Inflammatory macrophage treated with lipopolysaccharide for 1 hour (primary cell): ENCODE results near the gene EIF1AD.
"Not testable (repeated sequence)": the region's sequence is repeated elsewhere in the genome, so short reads cannot be mapped to it uniquely, and the experiment has no call there.

Source experiments
- DNase-seq, 2 donors: peaks; one replicate each; pipeline ENCODE4 v3.0.0-alpha.2; 2020 to 2022

The EIF1AD gene

DNA sequence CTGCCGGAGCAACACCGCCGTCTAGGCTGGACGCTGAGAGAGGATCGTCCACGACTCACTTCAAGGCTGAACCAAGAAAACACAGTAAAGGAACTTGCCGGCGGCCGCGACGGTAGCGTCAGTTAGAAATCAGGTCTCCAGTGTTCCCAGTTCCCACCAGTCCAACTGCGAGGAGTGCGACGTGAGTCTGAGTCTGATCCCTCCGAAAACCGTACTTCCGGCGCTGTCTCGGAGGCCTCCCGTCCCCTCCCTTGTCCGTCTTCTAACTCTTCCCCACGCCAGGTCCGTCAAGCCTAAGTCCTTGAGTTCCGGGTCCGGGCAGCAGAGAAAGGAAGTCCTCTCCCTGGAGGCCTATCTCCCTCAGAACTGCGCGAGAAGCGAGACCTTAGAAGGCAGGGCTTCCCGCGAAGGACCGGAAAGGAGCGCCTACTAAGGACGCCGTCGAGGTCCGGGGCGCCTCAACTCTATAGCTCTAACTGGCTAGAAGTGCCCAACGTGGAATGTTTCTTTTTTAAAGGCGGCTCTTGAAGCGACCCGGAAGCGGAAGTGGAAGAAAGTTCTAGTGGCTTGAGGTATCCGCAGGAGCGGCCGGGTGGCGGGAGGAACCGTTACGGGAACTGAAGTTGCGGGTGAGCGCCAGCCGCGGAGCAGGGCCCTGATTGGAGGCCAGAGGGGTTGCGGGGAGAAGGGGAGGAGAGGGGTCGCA lies at the start of gene EIF1AD, which contains the start of gene BANF1:
EIF1AD (minus strand) TSS at position 216 of the 706 bp plus-strand sequence. CDS start 1,768 bp downstream, outside the sequence.
BANF1 (plus strand) TSS at position 562 of the 706 bp plus-strand sequence. CDS start 748 bp downstream, outside the sequence.
- DNase-seq, result peak; percentile 93 to 97

DNA sequence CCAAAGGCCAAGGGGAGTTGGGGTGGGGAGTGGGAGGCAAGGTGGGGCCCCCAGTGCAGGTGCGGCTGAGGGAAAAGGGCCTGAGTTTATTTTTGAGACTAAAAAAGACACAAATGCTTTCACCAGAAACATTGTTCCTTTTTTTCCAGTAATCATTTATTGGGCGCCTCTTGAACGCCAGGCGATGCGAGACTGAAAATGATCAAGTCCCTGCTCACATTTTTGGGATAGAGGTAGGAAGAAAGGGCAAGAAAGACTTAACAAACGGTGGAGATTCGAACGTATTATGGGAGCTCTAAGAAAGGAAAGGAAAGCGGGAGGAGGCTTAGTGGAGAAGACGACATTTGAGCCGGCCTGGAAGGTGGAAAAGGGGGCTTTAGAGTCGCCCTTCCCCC lies 49.4 kb upstream of the EIF1AD start:
- no peak for DNase-seq

DNA sequence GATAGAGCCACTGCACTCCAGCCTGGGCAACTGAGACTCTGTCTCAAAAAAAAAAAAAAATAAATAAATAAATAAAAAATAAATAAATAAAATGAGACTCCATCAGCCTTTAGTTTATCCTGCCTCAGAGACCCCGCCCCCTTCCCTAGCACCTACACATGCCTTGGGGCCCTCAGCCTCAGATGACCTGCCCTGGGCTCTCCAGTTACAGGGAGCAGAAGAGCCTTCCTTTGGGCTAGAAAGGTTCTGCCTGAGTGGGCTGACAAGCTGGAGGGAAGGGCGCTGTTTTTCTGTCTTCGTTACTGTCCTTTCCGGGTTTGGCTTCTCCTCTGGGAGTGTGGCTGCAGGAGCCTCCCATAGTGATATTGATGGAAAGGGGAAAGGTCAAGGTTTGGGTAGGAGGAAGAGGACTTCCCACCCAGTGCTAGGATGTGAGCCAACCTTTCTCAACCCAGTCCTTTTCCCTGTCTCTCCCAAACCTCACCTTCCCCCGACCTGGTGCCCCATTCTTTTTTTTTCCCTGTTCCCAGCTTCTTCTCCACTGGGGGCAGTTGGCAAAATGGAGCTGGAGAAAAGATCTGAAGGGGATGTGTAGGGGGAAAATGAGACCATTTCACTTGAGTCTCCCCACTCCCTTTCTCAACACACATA lies 48.7 kb upstream of the EIF1AD start:
- DNase-seq, result no peak

DNA sequence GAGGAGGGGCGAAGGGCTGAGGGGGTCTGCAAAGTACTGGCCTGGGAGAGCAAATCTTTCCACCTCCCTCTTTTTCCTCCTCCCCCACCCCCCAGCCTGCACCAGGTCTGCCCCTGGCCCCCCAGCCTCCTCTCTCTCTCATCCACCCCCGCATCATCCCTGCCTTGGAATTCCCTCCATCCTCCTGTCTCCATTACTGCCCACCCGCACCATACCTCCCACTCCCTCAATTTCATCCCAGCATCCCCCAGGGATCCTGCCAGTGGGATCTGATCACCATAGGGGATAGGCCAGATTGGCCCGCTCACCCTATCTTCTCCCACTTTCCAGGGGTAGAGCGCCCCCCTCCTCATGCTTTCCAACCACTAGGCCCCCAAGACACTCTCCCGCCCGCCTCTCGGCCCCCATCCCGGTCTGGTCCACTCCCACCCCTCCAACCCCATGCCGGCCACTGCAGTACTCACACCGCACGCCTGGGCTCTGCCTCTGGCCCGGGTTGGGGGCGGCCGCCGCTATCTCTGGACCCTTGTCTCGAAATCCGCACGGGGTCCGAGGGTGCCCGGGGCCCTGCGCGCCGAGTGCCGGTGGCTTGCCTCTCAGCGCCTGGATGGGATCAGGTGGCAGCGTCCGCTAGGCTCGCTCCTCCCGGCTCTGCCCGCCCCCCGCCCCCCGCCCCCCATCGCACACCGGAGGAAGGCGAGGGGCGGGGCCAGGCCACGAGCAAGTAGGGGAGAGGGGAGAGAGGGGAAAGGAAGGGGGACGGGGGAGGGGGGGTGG lies 46.8 kb upstream of the EIF1AD start, which contains the start of gene GAL3ST3:
GAL3ST3 (minus strand) TSS at position 615 of the 777 bp plus-strand sequence. CDS start 3,746 bp downstream, outside the sequence.
- DNase-seq, result no peak

DNA sequence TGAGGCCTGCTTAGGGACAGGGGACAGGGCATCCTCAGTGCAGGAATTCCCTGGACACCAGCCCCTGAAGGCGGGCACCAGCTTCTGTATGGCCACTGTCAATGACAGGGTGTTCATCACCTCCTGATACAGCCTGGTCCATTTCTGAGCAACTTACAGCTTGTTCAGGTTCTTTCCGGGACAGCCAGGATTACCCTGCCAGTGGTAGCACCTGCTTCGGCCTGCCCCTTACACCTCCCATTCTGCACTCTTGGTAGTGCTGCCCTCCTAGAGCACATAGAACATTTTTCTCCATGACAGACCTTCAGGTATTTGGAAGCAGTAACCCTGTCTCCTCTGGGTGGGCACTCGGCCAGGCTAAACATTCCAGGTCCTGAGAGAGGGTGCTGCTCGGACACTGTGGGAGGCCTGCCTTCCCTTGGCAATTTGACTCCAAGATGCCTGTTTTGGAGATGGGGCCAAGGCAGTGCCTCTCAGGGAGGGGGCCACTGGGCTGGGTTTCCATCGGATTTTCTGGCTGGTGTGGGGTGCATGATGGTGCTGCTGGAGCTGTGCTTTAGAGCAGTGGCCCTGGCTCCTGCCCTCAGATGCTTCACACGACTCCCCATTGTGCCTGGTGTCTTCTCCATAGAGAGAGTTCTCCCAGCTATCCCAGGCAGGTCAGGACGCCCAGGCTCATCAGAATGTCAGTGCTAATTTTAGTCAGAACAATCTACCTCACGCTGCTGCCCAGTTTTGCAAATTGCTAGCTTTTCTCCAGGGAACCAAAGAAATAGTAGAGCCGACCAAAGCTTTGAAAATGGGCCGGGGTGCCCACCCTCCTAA lies 45.8 kb upstream of the EIF1AD start:
- no peak for DNase-seq

- no peak for DNase-seq
Observed at GRCh38 chr11:66046901-66047300, 44.9 kb upstream of the EIF1AD start.

DNA sequence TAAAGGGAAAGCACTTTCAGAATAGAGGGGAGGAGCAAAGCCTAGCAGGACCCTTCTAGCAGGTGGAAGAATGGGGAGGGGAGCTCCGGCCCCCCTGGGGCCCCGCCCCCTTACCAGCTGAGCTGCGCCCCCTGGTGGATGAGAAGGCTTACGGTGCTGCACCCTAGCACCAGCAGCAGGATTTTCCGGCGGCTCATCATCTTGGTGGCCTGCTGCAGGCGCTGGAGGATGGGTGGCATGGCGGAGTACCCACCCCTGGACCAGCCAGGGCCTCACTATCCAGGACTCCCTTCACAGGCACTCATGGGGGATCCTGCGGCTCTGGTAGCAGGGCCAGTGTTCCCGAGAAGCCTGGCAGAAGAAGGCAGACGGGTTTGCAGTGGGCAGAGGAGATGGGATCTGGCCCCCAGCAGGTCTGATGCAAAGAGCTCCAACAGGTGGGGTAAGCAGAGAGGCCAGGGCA lies 43.3 kb upstream of the EIF1AD start:
- peak; percentile 54 to 84 for DNase-seq

DNA sequence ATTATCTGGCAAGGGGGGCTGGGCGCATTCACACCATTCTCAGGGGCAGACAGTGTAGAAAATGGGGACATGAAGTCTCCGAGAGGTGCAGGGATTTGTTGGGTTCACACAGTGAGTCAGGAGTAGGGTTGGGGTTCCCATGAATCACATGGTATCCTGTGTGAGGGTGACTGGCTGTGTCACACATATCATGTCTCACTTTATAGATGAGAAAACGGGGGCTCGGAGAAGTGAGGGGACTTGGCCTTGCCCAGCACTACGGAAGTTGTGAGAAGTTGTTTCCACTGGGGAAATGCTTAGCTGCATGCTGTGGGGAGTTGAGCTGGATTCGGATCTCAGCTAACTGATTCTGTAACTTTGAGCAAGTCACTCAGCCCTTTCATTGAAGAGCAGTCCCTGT lies 42.8 kb upstream of the EIF1AD start:
- peak in 1 of 2 donors; percentile 17 for DNase-seq

- no peak for DNase-seq
Observed at GRCh38 chr11:66042996-66043906, 41.3 kb upstream of the EIF1AD start.

- DNase-seq, result no peak
Observed at GRCh38 chr11:66042227-66042995, 40.5 kb upstream of the EIF1AD start.

- DNase-seq, result no peak
Observed at GRCh38 chr11:66039765-66040164, 37.8 kb upstream of the EIF1AD start.

GRCh38 chr11:66037327-66037726 lies 35.4 kb upstream of the EIF1AD start:
- no peak for DNase-seq

DNA sequence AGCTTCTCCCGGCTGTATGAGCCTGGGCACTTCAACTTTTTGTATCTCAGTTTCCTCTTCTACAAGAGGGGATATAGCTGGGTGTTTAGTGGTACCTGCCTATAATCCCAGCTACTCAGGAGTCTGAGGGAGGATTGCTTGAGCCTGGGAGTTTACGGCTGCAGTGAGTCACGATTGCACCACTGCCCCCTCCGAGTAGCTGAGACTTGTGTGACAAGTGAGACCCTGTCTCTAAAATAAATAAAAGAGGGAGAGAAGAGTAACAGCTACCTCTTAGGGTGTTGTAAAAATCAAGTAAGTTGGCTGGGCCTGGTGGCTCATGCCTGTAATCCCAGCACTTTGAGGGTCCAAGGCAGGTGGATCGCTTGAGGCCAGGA lies 34.4 kb upstream of the EIF1AD start:
- DNase-seq, result no peak

DNA sequence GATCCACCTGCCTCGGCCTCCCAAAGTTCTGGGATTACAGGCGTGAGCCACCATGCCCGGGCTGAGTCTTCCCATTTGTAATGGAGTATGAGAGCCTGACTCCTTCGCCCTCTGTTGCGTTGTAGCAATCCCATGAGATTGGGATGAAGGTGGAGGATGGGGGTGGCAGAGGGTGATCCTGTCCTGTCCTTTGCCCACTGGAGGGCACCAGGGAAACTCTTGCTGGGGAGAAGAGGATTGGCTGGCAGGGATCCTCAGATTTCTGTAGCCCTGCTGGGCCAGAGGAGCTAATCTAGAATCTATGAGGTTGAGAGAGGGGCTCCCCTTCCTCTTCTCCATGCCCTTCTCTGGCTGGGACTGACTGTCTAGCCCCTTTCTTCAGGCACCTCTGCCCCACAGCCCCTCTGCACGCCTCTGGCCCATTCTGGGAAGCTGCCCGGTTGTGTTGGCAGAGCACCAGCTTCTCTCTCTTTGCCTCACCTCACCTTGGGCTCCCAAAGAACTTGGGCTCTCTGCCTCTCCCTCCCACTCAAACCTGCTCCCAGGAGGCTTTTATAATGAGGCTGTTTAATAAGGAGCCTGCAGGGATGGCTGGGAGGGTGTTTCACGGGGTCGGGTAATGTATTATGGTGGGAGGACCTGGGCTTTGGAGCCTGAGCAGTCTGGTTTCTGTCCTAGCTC lies 33.8 kb upstream of the EIF1AD start:
- DNase-seq, result no peak

DNA sequence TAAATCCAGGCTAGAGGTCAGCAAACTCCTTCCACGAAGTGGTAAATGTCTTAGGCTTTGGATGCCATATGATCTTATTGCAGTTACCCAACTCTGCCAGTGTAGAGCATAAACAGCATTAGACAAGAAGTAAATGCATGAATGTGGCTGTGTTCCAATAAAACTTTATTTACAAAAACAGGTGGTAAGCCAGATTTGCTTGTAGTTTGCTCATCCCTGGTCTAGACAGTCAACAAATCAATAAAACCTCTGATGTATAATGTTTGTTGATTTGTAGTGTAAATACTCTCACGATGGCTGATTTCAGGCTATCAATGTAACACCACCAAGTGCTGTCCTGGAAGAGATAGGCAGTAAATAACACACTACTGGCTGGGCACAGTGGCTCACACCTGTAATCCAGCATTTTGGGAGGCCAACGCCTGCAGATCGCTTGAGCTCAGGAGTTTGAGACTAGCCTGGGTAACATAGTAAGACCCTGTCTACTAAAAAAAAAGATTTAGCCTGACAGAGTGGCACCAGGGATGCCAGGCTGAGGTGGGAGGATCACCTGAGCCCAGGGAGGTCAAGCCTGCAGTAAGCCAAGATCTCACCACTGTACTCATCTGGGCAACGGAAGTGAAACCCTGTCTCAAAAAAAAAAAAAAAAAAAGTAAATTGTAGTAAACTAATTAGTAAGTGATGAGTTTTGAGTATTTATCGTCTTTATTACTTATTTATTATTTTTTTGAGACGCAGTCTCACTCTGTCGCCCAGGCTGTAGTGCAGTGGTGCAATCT lies 31.2 kb upstream of the EIF1AD start:
- DNase-seq, result no peak

DNA sequence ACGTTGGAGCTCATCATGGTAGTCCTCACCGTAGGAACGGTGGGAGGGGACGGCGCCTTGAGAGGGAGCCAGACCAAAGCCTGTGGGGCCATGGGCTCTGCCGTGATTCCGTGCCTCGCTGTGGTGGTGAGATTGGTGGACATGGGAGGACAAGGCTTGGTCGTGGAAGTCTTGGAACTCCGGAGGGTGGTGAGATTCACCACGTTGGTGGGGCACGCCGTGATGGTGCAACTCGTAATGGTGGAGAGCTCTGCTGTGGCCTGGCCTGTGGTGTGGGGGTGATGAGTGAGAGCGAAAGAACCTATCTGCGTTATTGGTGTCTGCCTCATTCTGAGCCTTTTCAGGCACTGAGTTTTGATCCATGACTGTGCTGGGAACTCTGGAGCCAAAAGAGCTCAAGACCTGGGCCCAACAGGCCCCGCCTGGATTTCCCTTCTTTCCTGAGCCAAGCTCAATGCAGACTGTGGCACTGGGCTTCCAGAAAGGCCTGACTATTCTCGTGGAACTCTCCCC lies 24.1 kb upstream of the EIF1AD start, which contains the start of gene CATSPER1:
CATSPER1 (minus strand) TSS at position 463 of the 513 bp plus-strand sequence; CDS start at position 363, 100 bp downstream.
- DNase-seq, result no peak

GRCh38 chr11:66023186-66023440 lies 21.2 kb upstream of the EIF1AD start:
- DNase-seq, result not testable (repeated sequence)

DNA sequence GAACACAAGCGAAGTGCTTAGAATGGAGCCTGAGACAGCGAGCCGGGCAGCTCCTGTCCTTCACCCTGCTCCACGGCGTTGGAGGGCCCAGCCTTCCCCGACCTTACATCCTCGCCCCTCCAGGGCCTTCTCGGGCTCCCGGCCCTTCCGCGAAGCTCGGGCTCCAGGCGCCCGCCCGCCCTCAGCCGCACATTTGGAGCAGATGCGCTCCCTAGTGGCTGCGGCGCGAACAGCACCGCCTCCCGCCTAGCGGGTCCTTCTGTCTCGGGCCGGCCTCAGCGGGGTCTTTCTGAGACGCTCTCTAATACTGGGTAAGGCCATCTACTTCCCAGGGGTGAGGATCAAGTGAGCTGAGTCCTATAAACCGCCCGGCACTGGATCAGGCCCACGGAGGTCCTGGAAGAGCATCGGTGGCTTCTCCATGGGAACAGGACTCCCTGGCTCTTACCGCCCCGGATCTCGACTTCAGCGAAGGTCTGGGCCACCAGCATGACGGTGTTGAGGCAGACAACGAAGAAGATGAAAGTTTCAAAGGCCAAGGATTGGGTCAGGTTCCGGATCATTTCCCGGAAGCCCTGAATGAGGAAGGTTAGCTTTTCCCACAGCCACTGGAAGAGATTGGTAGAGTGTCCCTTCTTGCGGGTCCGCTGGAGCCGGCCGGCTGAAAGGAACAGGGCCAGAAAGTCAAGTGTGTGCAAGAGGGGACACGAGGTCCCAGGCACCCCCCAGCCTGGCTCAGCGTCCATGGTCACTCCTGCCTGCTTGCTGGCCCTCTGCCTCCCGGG lies 20.6 kb upstream of the EIF1AD start:
- peak; percentile 35 to 92 for DNase-seq
